Peyer's patch (tissue), 4 donors: ENCODE results near the gene KCND2.

Source experiments
- CTCF ChIP-seq, 6 experiments: fragments of 450-650 bp in 4 of 6; fragments of 200-600 bp in 2 of 6; sonication (generic) in 1 of 6; IDR thresholded peaks; one replicate each; pipeline ENCODE4 v1.5.1; 2017 to 2019; ENCODE audit warnings: antibody characterized with exemption in 6 of 6, mild to moderate bottlenecking in 3 of 6, moderate library complexity in 1 of 6
- POLR2A ChIP-seq, 2 donors: fragments of 450-650 bp; IDR thresholded peaks; one replicate each; pipeline ENCODE4 v1.5.1; 2017; ENCODE audit warnings: antibody characterized with exemption in 2 of 2, mild to moderate bottlenecking in 2 of 2, moderate library complexity in 2 of 2

DNA sequence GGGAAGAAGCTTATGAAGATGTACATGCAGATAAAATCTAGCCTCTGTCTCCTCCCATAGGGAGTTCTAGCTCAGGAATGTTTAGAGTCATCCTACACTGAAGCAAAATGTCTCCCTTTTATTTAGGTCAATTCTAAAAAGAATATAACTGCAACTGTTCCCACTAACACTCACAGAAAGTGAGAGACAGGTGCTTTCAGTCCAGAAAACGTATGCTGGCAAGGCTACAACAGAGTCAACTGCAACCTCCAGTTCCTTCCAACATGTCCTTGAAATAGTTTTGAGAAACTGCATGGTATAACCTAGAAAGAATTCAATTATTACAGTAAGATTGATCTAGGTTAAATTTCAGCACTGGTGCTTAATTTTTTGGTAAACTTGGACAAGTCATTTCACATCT lies 46.8 kb upstream of the KCND2 start:
- TF ChIP-seq CTCF (IDR thresholded peaks at IDR 0.05), result no peak
- TF ChIP-seq POLR2A (IDR thresholded peaks at IDR 0.05), result no peak
